Activated naive CD8-positive, alpha-beta T cell treated with anti-CD3 and anti-CD28 coated beads, Interleukin-2, amount 10 ng/mL, durations not matched to agents 7 days and 5 days (primary cell): ENCODE results near the gene ROBO4. TPM values are rescaled to one million over a fixed set of nuclear protein-coding genes. Genes with fewer than 3 reads are reported as not detected.

Experiments
- ATAC-seq: fragments of 150-1000 bp; cut with Tn5 transposase; one replicate; pipeline ENCODE4 v1.10.0; 2021; ENCODE audit warnings: low read depth, moderate library complexity
- POLR2A ChIA-PET: fragments of 350-600 bp; sonication (Branson Sonifier 250); formaldehyde crosslinking; loops from one replicate; lab custom pipeline; 2021; ENCODE audit warnings: antibody characterized with exemption; lab: Charles Lee
- DNase-seq: peaks from one replicate; pipeline ENCODE4 v3.0.0; 2021
- H3K27ac Mint-ChIP-seq: one replicate; pipeline ENCODE4 v1.8.0; 2022; ENCODE audit warnings: mild to moderate bottlenecking, mixed read lengths
- H3K27me3 Mint-ChIP-seq: one replicate; pipeline ENCODE4 v1.8.0; 2022; ENCODE audit warnings: mild to moderate bottlenecking, moderate library complexity, mixed read lengths
- H3K36me3 Mint-ChIP-seq: one replicate; pipeline ENCODE4 v1.8.0; 2021; ENCODE audit warnings: mild to moderate bottlenecking, mixed read lengths
- H3K4me1 Mint-ChIP-seq: one replicate; pipeline ENCODE4 v1.8.0; 2021; ENCODE audit warnings: mixed read lengths
- H3K4me3 Mint-ChIP-seq: one replicate; pipeline ENCODE4 v1.8.0; 2022; ENCODE audit warnings: mild to moderate bottlenecking, moderate library complexity, mixed read lengths
- H3K9me3 Mint-ChIP-seq: one replicate; pipeline ENCODE4 v1.8.0; 2021; ENCODE audit warnings: mixed read lengths
- total RNA-seq, 2 experiments: library from RNA; stranded (reverse); gene quantifications; one replicate each; pipeline ENCODE4 v1.2.3, GENCODE V29; 2021

The ROBO4 gene
- total RNA-seq, 2 experiments from 2014 or later: not detected

DNA sequence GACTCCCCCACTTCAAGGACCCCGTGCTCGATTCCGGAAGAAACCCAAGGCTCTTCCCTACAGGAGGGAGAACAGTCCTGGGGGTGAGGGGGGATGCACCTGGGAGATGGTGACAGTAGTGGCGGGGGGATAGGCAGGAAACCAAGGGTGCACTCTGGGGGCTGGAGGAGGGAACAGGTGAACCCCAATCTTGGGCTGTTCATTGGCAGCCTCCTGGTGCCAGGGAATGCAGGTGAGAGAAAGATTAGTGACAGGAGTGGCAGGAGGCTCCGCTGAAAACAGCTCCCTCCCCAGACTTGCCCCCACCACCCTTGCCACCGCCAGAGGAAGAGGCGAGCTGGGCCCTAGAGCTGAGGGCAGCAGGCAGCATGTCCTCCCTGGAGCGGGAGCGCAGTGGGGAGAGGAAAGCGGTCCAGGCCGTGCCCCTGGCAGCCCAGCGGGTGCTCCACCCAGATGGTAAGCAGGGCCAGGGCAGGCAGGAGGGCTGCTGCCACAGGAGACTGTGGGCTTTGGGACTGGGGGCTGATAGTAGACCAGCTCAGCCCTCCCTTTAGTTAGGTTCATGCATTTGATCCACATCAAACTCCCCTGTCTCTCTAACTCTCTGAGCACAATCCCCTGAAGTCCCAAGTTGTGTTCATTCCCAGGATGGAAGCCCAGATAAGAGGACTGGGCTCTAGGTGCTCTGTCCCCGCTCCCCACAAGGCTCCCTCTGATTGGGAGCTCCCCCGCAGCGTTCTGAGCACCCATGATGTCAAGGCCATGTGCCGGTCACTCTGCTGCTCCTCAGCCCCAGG is 18.0 kb downstream of the ROBO4 start:
- H3K4me1 Mint-ChIP-seq: peaks cover 18% of the 10 kb centered on the region
- POLR2A ChIA-PET: no interaction called here
- H3K27ac Mint-ChIP-seq: no peak overlapping the region
- peaks cover 12% of the 10 kb centered on the region for H3K27me3 Mint-ChIP-seq
- H3K36me3 Mint-ChIP-seq: no peaks in the 10 kb centered on the region
- H3K4me3 Mint-ChIP-seq: no peak overlapping the region
- DNase-seq: no peak
- H3K9me3 Mint-ChIP-seq: no peaks in the 10 kb centered on the region
- ATAC-seq: no peak

DNA sequence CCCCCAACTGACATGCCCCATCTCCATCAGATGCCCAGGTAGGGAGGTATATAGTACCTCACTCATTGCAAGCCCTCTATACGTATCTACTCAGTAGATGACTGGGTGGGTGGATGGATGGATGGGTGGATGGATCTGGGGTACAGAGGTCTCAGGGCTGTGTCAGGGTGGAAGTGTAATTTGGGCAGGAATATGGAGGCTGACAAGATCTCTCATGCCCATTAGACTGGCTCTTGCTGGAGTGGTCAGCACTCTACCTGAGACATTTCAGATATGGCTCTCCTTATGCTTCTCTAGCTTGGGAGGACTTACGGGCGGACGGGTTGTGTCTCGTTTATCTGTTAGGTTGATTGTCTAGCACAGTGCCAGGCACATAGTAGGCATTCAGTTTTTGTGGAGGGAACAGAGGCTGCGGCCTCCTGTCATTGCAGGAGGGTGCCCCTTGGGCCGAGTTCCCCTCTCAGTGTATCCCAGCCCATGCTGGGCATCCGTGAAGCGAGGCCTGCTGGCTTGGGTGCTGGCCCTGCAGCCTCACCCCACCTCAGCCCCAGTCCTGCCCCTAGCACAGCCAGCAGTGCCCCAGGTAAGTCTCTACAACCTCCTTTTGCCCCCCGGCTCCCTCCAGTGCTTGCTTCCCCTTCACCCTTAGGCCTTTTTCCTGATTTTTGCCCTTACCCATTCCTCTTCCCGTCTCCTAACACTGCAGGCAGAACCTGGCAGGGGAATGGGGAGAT is 18.7 kb downstream of the ROBO4 start:
- peaks cover 20% of the 10 kb centered on the region for H3K27me3 Mint-ChIP-seq
- POLR2A ChIA-PET: interaction anchor here (1.1 kb wide), 1 partner anchor 8 kb away, joined by 3 read pairs; no protein-coding TSS in a partner anchor
- DNase-seq (no peak), ATAC-seq (no peak)
- H3K9me3 Mint-ChIP-seq: no peaks in the 10 kb centered on the region
- H3K27ac Mint-ChIP-seq: no peak overlapping the region
- H3K36me3 Mint-ChIP-seq: no peaks in the 10 kb centered on the region
- no peak overlapping the region for H3K4me3 Mint-ChIP-seq
- H3K4me1 Mint-ChIP-seq: peaks cover 18% of the 10 kb centered on the region

DNA sequence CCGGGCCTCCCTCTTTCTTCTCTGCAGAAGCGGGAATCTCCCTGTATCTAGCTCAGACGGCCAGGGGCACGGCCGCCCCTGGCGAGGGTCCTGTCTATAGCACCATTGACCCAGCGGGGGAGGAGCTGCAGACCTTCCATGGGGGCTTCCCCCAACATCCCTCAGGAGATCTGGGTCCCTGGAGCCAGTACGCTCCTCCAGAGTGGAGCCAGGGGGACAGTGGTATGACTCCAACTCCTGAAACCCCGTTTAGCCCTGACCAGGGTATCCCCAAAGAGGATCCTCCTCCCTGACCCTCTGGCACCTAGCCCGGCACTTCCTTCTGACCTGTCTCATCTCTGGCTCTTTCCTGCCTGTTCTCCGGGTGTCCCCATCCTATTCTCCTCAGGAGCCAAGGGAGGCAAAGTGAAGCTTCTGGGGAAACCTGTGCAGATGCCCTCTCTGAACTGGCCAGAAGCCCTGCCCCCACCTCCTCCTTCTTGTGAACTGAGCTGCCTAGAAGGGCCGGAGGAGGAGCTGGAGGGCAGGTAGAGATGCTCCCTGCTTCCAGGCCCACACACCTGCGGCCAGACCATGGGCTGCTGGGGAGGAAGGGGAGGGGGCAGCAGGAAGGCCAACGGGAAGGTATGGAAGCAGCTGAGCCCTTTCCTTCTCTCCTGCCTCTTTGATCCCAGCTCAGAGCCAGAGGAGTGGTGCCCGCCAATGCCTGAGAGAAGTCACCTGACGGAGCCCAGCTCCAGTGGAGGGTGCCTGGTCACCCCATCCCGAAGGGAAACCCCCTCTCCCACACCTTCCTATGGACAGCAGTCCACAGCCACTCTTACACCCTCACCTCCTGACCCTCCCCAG is 19.5 kb downstream of the ROBO4 start:
- peak overlapping the region; percentile 90 for H3K27ac Mint-ChIP-seq
- H3K9me3 Mint-ChIP-seq: no peaks in the 10 kb centered on the region
- peaks cover 27% of the 10 kb centered on the region for H3K27me3 Mint-ChIP-seq
- peak overlapping the region; percentile 87 for H3K4me3 Mint-ChIP-seq
- no peak for DNase-seq
- no peak for ATAC-seq
- H3K4me1 Mint-ChIP-seq: peaks cover 18% of the 10 kb centered on the region
- POLR2A ChIA-PET: interaction anchor here (0.6 to 1.1 kb wide), 2 partner anchors 9 to 742 kb away, joined by 3 read pairs; no protein-coding TSS in a partner anchor
- no peaks in the 10 kb centered on the region for H3K36me3 Mint-ChIP-seq

- no peaks in the 10 kb centered on the region for H3K36me3 Mint-ChIP-seq
- H3K9me3 Mint-ChIP-seq: no peaks in the 10 kb centered on the region
- DNase-seq: no peak
- peaks cover 31% of the 10 kb centered on the region for H3K27me3 Mint-ChIP-seq
- POLR2A ChIA-PET: interaction anchor here (0.6 to 1.1 kb wide), 2 partner anchors 9 to 743 kb away, joined by 3 read pairs; no protein-coding TSS in a partner anchor
- peak overlapping the region; percentile 90 for H3K27ac Mint-ChIP-seq
- H3K4me3 Mint-ChIP-seq: peak overlapping the region; percentile 87
- H3K4me1 Mint-ChIP-seq: peaks cover 16% of the 10 kb centered on the region
- ATAC-seq: no peak
Observed at GRCh38 chr11:124877631-124877909, 20.1 kb downstream of the ROBO4 start.

DNA sequence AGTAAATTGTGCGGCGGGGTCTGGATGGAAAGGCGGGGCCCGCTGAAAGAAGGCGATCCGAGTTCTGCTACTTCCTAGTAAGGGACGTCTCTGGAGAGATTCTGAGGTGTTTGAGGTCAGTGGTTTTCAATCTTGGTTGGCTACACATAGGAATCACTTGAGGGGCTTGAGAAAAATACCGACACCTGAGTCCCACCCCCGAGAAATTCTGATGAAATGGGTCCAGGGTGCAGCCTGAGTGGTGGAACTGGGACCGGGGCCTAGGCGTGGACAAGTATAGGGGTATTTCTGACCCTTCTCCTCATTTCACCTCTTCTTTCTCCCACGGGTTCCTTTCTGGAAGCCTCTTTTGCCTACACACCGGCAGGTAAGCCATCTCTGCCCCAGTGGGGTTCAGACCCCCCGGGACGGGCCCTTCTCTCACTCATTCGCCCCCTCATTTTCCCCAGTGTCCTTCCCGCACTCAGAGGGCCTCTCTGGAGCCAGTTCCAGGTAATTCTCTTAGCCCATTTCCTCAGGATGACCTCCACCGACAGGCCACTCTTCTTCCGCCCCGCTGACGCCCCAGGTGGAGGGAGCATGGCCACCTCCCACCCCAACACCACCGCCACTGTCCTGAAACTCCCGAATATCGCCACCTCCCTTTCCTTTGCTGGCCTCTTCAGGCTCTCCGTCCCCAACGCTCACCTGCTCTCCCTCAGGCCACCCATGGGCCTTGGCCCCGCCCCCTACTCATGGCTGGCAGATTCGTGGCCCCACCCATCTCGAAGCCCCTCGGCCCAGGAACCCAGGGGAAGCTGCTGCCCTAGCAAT is 20.6 kb downstream of the ROBO4 start:
- Mint-ChIP-seq H3K4me1 (peaks cover 16% of the 10 kb centered on the region), H3K27ac (peak overlapping the region; percentile 90), H3K27me3 (peaks cover 36% of the 10 kb centered on the region), H3K4me3 (peak overlapping the region; percentile 87), H3K9me3 (no peaks in the 10 kb centered on the region), H3K36me3 (no peaks in the 10 kb centered on the region)
- ATAC-seq (no peak), DNase-seq (no peak)
- POLR2A ChIA-PET: interaction anchor here (0.6 to 1.8 kb wide), 16 partner anchors 10 to 743 kb away, joined by 3 to 20 read pairs (median 3); partner anchors contain the start of genes CCDC15, MSANTD2, ROBO3 and TMEM218

DNA sequence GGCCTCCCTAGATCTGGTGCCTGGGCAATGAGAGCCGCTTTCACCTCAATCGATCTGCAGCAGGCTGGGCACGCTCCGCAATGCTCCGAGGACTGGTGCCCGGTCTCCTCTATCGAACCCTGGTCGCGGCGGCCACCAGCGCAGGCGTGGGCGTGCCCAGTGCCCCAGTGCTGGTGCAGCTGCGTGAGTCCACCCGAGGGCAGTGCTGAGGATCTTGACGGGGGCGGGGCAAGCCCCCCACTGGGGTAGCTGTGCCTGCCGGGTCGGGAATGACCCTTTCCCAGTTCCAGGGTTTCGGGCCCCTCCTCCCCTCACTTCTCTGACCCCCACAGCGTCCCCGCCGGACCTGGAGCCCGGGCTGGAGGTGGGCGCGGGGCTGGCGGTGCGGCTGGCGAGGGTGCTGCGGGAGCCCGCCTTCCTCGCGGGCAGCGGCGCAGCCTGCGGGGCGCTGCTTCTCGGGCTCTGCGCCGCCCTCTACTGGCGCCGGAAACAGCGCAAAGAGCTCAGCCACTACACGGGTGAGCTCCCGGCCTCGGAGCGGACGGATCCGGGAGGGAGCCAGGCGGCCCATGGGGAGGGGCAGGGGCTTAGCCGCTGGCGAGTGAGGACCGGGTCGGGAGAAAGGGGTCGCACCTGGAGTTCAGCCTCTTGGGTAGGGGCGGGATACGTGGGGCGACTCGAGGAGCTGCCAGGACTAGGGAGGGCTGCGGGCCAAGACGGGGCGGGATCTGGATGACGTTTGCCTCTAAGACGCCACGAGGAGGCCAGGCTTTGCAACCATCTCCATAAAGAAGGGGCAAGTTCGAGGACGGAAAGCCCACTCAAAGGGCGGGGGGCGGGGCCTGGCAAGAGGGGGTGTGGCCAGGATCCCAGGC is 21.5 kb downstream of the ROBO4 start:
- H3K27ac Mint-ChIP-seq: peak overlapping the region; percentile 90
- no peaks in the 10 kb centered on the region for H3K9me3 Mint-ChIP-seq
- POLR2A ChIA-PET: interaction anchor here (0.6 to 1.8 kb wide), 15 partner anchors 10 to 236 kb away, joined by 3 to 20 read pairs (median 3); partner anchors contain the start of genes CCDC15, MSANTD2, ROBO3 and TMEM218
- H3K4me1 Mint-ChIP-seq: peaks cover 16% of the 10 kb centered on the region
- H3K4me3 Mint-ChIP-seq: peak overlapping the region; percentile 87
- peaks cover 42% of the 10 kb centered on the region for H3K27me3 Mint-ChIP-seq
- DNase-seq (peak; percentile 91), ATAC-seq (peak; percentile 93)
- no peaks in the 10 kb centered on the region for H3K36me3 Mint-ChIP-seq

- no peak overlapping the region for H3K27ac Mint-ChIP-seq
- peaks cover 16% of the 10 kb centered on the region for H3K4me1 Mint-ChIP-seq
- peak overlapping the region; percentile 66 for H3K4me3 Mint-ChIP-seq
- peaks cover 50% of the 10 kb centered on the region for H3K27me3 Mint-ChIP-seq
- H3K9me3 Mint-ChIP-seq: no peaks in the 10 kb centered on the region
- no peaks in the 10 kb centered on the region for H3K36me3 Mint-ChIP-seq
- no peak for DNase-seq
- POLR2A ChIA-PET: interaction anchor here (1.3 to 1.8 kb wide), 4 partner anchors 9 to 78 kb away, joined by 7 to 20 read pairs (median 11); partner anchors contain the start of genes CCDC15 and ROBO3
- ATAC-seq: no peak
Observed at GRCh38 chr11:124875401-124875800, 22.3 kb downstream of the ROBO4 start.

DNA sequence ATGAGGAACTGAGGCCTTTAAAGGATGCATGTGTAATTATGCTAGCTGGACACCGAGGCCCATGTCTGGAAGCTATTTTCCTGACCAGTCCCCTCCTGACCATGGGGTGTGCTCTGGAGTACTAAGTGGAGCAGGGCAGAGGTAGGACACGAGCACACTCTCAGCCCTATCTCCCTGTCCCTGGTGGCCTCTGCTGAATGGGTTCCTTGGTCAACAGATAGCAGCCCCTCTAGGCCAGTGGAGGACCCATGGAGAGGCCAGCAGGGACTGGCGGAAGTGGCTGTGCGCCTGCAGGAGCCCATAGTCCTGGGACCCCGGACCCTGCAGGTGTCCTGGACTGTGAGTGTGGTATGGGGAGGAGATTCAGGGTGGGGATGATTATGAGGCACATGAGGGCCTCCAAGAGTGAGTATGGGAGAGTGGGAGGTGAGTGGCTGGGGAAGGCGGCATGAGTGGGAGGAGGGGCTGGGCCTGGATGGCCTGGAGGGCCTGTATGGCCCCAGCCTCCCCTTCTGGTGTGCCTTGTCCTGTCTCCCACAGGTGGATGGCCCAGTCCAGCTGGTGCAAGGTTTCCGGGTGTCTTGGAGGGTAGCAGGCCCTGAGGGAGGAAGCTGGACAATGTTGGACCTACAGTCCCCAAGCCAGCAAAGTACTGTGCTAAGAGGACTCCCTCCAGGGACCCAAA is 23.0 kb downstream of the ROBO4 start:
- H3K36me3 Mint-ChIP-seq: no peaks in the 10 kb centered on the region
- no peak for DNase-seq
- peaks cover 57% of the 10 kb centered on the region for H3K27me3 Mint-ChIP-seq
- no peak overlapping the region for H3K27ac Mint-ChIP-seq
- ATAC-seq: no peak
- peaks cover 16% of the 10 kb centered on the region for H3K4me1 Mint-ChIP-seq
- no peaks in the 10 kb centered on the region for H3K9me3 Mint-ChIP-seq
- no peak overlapping the region for H3K4me3 Mint-ChIP-seq
- POLR2A ChIA-PET: no interaction called here

GRCh38 chr11:124873951-124874350 is 23.7 kb downstream of the ROBO4 start:
- Mint-ChIP-seq H3K4me3 (no peak overlapping the region), H3K27me3 (peaks cover 65% of the 10 kb centered on the region)
- ATAC-seq: no peak

GRCh38 chr11:124872741-124873140 is 24.9 kb downstream of the ROBO4 start:
- POLR2A ChIA-PET: no interaction called here
- Mint-ChIP-seq H3K27ac (no peak overlapping the region), H3K27me3 (peaks cover 77% of the 10 kb centered on the region), H3K4me3 (no peak overlapping the region), H3K36me3 (no peaks in the 10 kb centered on the region), H3K9me3 (no peaks in the 10 kb centered on the region), H3K4me1 (peaks cover 20% of the 10 kb centered on the region)
- ATAC-seq (no peak), DNase-seq (no peak)

More at GRCh38 chr11:124873951-124874350, 23.7 kb downstream of the ROBO4 start:
- DNase-seq: no peak
- Mint-ChIP-seq H3K4me1 (peaks cover 20% of the 10 kb centered on the region), H3K36me3 (no peaks in the 10 kb centered on the region), H3K9me3 (no peaks in the 10 kb centered on the region), H3K27ac (no peak overlapping the region)
- POLR2A ChIA-PET: no interaction called here

GRCh38 chr11:124872280-124872679 is 25.4 kb downstream of the ROBO4 start:
- DNase-seq (no peak), ATAC-seq (no peak)
- peaks cover 19% of the 10 kb centered on the region for H3K4me1 Mint-ChIP-seq
- H3K27ac Mint-ChIP-seq: no peak overlapping the region
- H3K9me3 Mint-ChIP-seq: no peaks in the 10 kb centered on the region
- no peak overlapping the region for H3K4me3 Mint-ChIP-seq
- POLR2A ChIA-PET: no interaction called here
- peaks cover 81% of the 10 kb centered on the region for H3K27me3 Mint-ChIP-seq
- no peaks in the 10 kb centered on the region for H3K36me3 Mint-ChIP-seq
